HL-60 (cell line): ENCODE measurements around the gene RALB.

ENCODE experiments used
- DNase-seq, 2 experiments: peaks; one replicate each; pipeline ENCODE4 v3.0.0-alpha.2; 2010 to 2020; ENCODE audit warnings: low read depth in 1 of 2, low spot score in 1 of 2
- H3K27ac ChIP-seq: fragments of 250-450 bp; sonication (Bioruptor Pico); replicated peaks from 2 replicates; pipeline ENCODE4 v1.5.1; 2020; ENCODE audit warnings: mild to moderate bottlenecking, moderate library complexity
- H3K27me3 ChIP-seq: fragments of 250-450 bp; sonication (Bioruptor Pico); 2 replicates; pipeline ENCODE4 v1.5.1; 2021; ENCODE audit warnings: mild to moderate bottlenecking, moderate library complexity; ENCODE audit not compliant: insufficient read depth, poor library complexity, severe bottlenecking
- H3K4me3 ChIP-seq: replicated peaks from 2 replicates; pipeline ENCODE4 v1.5.1; 2011; ENCODE audit warnings: mild to moderate bottlenecking, control low read depth, low read length; ENCODE audit not compliant: insufficient read depth
- CTCF ChIP-seq: IDR thresholded peaks from one replicate; pipeline ENCODE4 v1.5.1; 2011; ENCODE audit warnings: low read length, control low read depth, inconsistent platforms; ENCODE audit not compliant: insufficient read depth
- GABPA ChIP-seq: IDR thresholded peaks from 2 replicates; pipeline ENCODE4 v1.6.1; 2012; ENCODE audit warnings: low read depth
- POLR2AphosphoS5 ChIP-seq: IDR thresholded peaks from 2 replicates; pipeline ENCODE4 v1.6.1; 2012; ENCODE audit warnings: low read depth
- REST ChIP-seq: IDR thresholded peaks from 2 replicates; pipeline ENCODE4 v1.6.1; 2012; ENCODE audit warnings: low read depth; ENCODE audit not compliant: insufficient replicate concordance
- SPI1 ChIP-seq: IDR thresholded peaks from 2 replicates; pipeline ENCODE4 v1.6.1; 2012; ENCODE audit warnings: low read depth, mild to moderate bottlenecking, borderline replicate concordance

Gene RALB

GRCh38 chr2:120269076-120269744 lies 16.6 kb downstream of the RALB start:
- H3K27ac ChIP-seq = no peak overlapping the region
- no peak overlapping the region for H3K4me3 ChIP-seq
- TF ChIP-seq CTCF (no peak), POLR2AphosphoS5 (no peak)
- H3K27me3 ChIP-seq = no peaks in the 10 kb centered on the region
- DNase-seq = peak in 1 of 2 experiments; percentile 22

GRCh38 chr2:120269816-120270215 lies 17.2 kb downstream of the RALB start:
- DNase-seq = no peak
- Histone ChIP-seq H3K27ac (no peak overlapping the region), H3K27me3 (no peaks in the 10 kb centered on the region), H3K4me3 (no peak overlapping the region)
- TF ChIP-seq SPI1 (no peak), REST (no peak), POLR2AphosphoS5 (no peak), GABPA (no peak)

- no peaks in the 10 kb centered on the region for H3K27me3 ChIP-seq
- H3K27ac ChIP-seq = no peak overlapping the region
- TF ChIP-seq POLR2AphosphoS5 = no peak
- DNase-seq = no peak
- H3K4me3 ChIP-seq = no peak overlapping the region
Observed at GRCh38 chr2:120271711-120272379, 19.2 kb downstream of the RALB start.

GRCh38 chr2:120272763-120273481 lies 20.3 kb downstream of the RALB start:
- no peak overlapping the region for H3K4me3 ChIP-seq
- no peaks in the 10 kb centered on the region for H3K27me3 ChIP-seq
- no peak overlapping the region for H3K27ac ChIP-seq
- TF ChIP-seq GABPA = no peak
- TF ChIP-seq CTCF = no peak
- no peak for DNase-seq

GRCh38 chr2:120275617-120276400 lies 23.2 kb downstream of the RALB start:
- H3K27ac ChIP-seq = no peak overlapping the region
- DNase-seq = no peak
- no peak for TF ChIP-seq CTCF
- no peak for TF ChIP-seq POLR2AphosphoS5
- TF ChIP-seq GABPA = no peak
- TF ChIP-seq REST = no peak
- no peak for TF ChIP-seq SPI1
- no peak overlapping the region for H3K4me3 ChIP-seq
- H3K27me3 ChIP-seq = no peaks in the 10 kb centered on the region
